Midbrain (tissue), 1 donor: Measurements from ENCODE around the gene CYP11A1.

Experiments used
- DNase-seq: peaks from one replicate; lab custom pipeline; 2025; lab: John Stamatoyannopoulos, UW

CYP11A1 gene

GRCh38 chr15:74322558-74323180 is 44.8 kb downstream of the CYP11A1 start:
- DNase-seq: peak; percentile 36

GRCh38 chr15:74320352-74321247 is 46.8 kb downstream of the CYP11A1 start:
- DNase-seq: no peak

- DNase-seq: no peak
These were observed 47.7 kb downstream of the CYP11A1 start for GRCh38 chr15:74319596-74320351.

GRCh38 chr15:74319138-74319460 is 48.3 kb downstream of the CYP11A1 start:
- DNase-seq: no peak

GRCh38 chr15:74318376-74319137 is 48.9 kb downstream of the CYP11A1 start:
- DNase-seq: no peak

- DNase-seq: no peak
These were observed 49.5 kb downstream of the CYP11A1 start for GRCh38 chr15:74317820-74318375.

- no peak for DNase-seq
These were observed 51.3 kb downstream of the CYP11A1 start for GRCh38 chr15:74316141-74316540.

- no peak for DNase-seq
These were observed 51.8 kb downstream of the CYP11A1 start for GRCh38 chr15:74315626-74316025.

- DNase-seq: no peak
These were observed 52.5 kb downstream of the CYP11A1 start for GRCh38 chr15:74314795-74315438.

- no peak for DNase-seq
These were observed 53.6 kb downstream of the CYP11A1 start for GRCh38 chr15:74313889-74314288.

- no peak for DNase-seq
These were observed 54.9 kb downstream of the CYP11A1 start for GRCh38 chr15:74312445-74313007.

GRCh38 chr15:74311734-74312444 is 55.6 kb downstream of the CYP11A1 start:
- DNase-seq: no peak

- DNase-seq: peak; percentile 6
These were observed 59.3 kb downstream of the CYP11A1 start for GRCh38 chr15:74307827-74308811.

GRCh38 chr15:74306781-74307217 is 60.6 kb downstream of the CYP11A1 start:
- no peak for DNase-seq

GRCh38 chr15:74305687-74306086 is 61.8 kb downstream of the CYP11A1 start:
- DNase-seq: no peak

GRCh38 chr15:74304431-74304830 is 63.0 kb downstream of the CYP11A1 start:
- DNase-seq: no peak

- no peak for DNase-seq
These were observed 63.6 kb downstream of the CYP11A1 start for GRCh38 chr15:74303741-74304309.

- peak; percentile 3 for DNase-seq
These were observed 64.6 kb downstream of the CYP11A1 start for GRCh38 chr15:74302821-74303359.
